GM19372 (cell line): ENCODE measurements around the gene NOA1.
"Not testable (repeated sequence)": the region's sequence is repeated elsewhere in the genome, so short reads cannot be mapped to it uniquely, and the experiment has no call there.

Experiments used
- ATAC-seq: cut with Tn5 transposase; IDR thresholded peaks from one replicate; pipeline ENCODE4 v1.9.1; 2021; ENCODE audit warnings: mild to moderate bottlenecking, low read depth, moderate library complexity; ENCODE audit not compliant: unreplicated experiment

Gene NOA1

GRCh38 chr4:56959100-56959499 lies 18.3 kb downstream of the NOA1 start:
- no peak for ATAC-seq

- ATAC-seq, result no peak
These were observed 19.3 kb downstream of the NOA1 start for GRCh38 chr4:56958111-56958517.

- ATAC-seq, result no peak
These were observed 23.5 kb downstream of the NOA1 start for GRCh38 chr4:56953680-56954520.

- ATAC-seq, result no peak
These were observed 36.0 kb downstream of the NOA1 start for GRCh38 chr4:56941403-56941802.

- no peak for ATAC-seq
These were observed 36.4 kb downstream of the NOA1 start for GRCh38 chr4:56940971-56941370.

GRCh38 chr4:56940403-56940802 lies 37.0 kb downstream of the NOA1 start:
- no peak for ATAC-seq

GRCh38 chr4:56939826-56940225 lies 37.6 kb downstream of the NOA1 start:
- ATAC-seq, result not testable (repeated sequence)

GRCh38 chr4:56937262-56937661 lies 40.1 kb downstream of the NOA1 start:
- ATAC-seq, result no peak

GRCh38 chr4:56931924-56932323 lies 45.5 kb downstream of the NOA1 start:
- ATAC-seq, result no peak

GRCh38 chr4:56930638-56931037 lies 46.8 kb downstream of the NOA1 start:
- no peak for ATAC-seq

- ATAC-seq, result no peak
These were observed 50.2 kb downstream of the NOA1 start for GRCh38 chr4:56927196-56927595.

- not testable (repeated sequence) for ATAC-seq
These were observed 62.4 kb downstream of the NOA1 start for GRCh38 chr4:56914977-56915376.

GRCh38 chr4:56914336-56914735 lies 63.1 kb downstream of the NOA1 start:
- no peak for ATAC-seq
